Activated CD4-positive, alpha-beta T cell treated with anti-CD3 and anti-CD28 coated beads for 1 hour (primary cell): ENCODE measurements around the gene PADI3.
"Not testable (repeated sequence)": the region's sequence is repeated elsewhere in the genome, so short reads cannot be mapped to it uniquely, and the experiment has no call there.

Source experiments
- DNase-seq: peaks from one replicate; pipeline ENCODE4 v3.0.0-alpha.2; 2020

PADI3 gene

DNA sequence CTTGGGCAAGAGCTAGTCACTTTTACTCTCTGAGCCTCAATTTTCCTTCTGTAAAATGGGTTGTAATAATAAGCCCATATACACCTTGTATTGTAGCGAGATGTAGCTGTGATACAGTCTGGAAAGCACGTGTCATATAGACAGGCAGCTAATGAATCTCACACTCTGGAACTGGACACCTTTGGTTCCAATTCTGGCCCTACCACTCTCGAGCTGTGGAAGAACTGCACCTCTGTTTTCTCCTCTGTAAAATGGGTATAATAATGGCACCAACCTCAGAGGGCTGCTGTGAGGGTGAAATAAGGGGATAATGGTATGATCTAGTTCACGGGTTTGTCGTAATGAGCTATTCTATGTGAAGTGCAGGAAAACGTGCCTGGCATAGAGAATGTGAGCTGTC, 58.4 kb downstream of the PADI3 start:
- no peak for DNase-seq

DNA sequence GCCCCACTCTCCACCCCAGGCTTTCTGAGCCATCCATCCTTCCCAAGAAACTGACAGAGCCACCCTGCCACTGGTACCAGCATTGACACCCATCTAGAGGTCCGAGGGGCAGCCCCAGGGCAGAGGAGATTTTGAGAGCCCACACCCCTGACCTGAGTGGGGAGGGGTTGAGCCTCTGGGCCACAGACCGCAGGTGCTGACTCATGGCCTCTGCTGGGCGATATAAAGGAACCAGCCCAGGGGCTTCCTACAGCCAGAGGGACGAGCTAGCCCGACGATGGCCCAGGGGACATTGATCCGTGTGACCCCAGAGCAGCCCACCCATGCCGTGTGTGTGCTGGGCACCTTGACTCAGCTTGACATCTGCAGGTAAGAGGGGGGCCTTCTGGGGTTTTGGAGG, 59.0 kb downstream of the PADI3 start, which contains the start of gene PADI4:
PADI4 (plus strand) TSS at position 252 of the 400 bp plus-strand sequence; CDS start at position 278, 26 bp downstream.
- no peak for DNase-seq

DNA sequence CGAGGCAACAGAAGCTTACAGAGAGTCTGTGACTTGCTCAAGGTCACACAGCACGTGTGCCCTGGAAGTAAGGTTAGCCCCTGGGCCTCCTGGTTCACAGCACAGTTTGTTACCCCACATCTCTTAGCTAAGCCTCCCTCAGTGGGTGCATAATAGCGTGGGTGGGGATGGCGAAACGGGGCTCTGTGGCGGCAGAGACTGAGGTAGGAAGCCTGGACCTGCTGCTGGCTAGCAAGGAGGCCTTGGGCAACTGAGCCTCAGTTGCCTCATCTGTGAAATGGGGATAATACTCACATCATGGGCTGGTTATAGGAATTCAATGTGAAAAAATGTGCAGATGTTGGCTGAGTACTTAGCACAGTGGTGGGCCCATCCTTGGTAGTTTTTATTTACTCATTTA, 59.7 kb downstream of the PADI3 start:
- DNase-seq = no peak

DNA sequence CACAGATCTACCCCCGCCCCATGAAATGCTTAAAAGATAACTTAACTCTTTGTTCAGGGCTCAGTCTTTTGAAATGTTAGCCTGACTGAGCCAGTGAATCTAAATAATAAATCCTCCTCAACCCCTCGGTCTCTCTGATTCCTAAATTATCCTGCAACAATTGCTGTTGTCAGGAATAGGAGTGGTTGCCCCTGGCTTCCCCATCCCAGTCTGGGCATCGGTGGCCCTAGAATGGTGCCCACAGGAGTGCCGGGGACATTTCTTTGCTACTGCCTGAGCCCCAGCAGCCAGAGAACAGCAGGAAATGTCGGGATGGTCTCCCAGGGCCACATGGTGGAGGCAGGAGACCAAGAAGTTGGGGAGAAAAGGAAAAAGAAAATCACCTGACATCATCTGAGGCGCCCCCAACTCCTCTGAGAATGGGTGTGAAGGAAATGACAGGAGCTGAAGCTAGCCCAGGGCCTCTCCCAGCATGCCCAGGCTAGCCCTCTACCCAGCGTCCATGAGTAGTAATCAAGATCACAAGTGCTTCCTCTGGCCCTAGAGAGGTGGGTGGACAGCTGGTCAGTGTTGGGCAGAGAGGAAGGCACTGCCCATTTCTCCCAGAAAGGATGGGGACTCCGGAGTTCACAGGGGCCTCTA, 60.6 kb downstream of the PADI3 start:
- DNase-seq = no peak

DNA sequence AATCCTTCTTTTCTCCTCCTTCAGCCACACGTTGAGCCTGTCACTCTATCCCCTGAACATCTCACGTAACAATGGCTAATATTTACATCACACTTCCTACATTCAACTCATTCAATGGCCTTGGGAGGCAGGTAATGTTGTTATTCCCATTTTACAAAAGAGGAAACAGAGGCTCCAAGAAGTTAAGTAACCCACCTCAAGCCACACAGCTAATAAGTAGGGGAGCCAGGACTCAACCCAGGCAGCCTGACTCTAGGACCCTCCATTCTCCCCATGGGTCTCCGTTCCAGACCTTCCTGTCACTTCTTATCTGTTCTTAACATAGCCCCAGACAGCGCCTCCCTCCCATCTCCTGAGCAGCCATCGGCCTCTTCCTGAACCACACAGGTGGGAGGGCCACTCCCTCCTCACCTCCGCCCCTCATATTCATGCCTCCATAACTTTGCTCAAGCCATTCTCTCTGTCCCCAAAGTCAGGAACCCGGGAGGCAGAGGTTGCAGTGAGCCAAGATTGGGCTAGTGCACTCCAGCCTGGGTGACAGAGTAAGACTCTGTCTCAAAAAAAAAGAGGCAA, 61.3 kb downstream of the PADI3 start:
- DNase-seq = no peak

DNA sequence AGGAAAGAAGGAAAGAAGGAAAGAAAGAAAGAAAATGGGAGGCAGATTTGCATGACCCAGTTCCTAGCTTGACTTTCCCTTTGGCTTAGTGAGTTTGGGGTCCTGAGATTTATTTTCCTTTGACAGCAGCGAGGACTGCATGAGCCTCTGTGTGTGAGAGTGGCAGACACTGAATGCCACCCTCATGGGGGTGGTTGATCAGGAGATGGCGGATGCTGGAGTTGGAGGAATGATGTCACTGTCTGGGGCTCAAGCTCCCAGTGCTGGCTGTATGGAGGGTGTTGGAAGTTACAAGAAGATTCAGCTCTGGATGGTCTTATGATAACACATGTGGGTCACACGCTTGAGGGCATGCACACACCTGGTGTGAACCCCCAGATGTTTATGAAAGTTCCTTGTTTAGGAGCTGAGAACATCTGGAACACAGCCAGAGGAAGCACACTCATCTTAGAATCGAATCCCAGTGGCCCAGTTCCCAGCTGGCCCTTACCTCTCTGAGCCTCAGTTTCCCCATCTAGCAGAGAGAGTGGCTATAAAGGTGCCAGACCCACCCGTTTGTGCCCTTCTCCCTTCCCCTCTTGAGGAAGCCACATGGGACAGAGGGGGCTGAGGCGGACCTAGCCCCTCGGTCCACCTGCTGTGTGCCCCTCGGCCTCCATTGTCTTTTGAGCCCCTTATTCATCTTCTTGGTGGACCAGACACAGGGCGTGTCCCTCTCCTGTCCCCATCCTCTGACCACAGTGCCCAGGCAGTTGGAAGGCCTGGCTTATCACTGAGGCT, 64.8 kb downstream of the PADI3 start:
- no peak for DNase-seq

DNA sequence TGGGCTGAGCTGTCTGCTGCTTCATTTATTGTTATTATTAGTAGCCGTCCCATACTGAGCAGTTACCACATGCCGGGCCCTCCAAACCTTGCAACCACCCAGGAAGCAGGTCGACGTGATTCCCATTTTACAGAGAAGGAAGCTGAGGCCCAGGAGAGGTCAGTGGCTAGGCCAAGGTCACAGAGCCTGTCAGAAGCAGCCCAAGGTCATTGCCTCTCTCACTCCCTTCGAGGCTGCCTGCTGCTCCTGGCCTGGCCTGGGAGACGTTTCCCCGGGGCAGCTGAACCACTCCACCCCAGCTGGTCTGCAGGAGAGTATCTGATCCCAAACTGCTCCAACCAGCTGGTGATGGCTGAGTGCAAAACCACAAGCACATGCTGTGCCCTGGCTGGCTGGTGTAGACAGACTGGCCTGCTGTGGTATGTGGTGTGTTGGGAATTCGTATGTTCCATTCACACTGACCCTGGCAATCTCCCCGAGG, 65.6 kb downstream of the PADI3 start:
- DNase-seq = no peak

DNA sequence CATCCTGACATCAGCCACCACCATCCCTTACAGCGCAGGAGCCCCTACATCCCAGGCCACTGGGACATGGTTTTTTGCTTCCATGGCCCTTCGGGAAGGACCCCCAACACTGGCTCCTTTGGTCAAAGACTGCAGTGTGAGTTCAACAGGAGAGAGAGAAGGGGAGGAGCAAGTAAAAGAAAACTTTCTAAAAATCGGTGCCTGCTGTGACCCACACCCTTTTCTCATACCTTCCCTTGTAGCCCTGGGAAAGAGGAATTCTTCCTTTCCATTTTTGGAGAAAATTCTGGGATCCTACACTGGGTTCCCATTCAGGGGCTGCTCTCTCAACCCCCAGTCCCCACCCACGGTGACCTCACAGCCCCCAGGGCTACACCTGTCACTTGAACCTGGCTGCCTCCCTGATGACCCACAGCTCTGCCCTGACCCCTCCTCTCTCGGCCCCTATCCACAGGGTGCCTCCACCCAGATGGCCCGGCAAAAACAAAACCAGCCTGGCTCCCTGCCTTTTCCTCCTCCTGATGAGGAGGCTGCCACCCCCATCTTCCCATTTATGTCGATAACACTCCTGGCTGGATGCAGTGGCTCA, 66.7 kb downstream of the PADI3 start:
- DNase-seq = no peak

DNA sequence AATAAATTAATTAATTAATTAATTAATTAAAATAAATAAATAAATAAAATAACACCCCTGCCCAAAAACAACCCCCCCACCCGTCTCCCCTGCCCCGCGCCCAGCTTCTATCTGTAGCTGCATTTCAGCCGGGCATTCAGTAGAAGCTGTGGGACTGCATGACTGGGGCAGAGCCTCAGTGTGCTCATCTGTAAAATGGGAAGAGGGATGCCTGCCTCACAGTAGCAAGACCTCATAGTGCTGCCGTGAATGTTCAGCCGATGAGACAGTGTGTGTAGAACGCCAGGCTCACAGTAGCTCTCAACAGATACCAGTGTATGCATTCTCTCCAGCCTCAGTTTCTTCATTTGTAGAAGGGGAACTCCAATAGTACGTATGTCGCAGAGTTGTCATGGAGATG, 67.8 kb downstream of the PADI3 start:
- DNase-seq = no peak

DNA sequence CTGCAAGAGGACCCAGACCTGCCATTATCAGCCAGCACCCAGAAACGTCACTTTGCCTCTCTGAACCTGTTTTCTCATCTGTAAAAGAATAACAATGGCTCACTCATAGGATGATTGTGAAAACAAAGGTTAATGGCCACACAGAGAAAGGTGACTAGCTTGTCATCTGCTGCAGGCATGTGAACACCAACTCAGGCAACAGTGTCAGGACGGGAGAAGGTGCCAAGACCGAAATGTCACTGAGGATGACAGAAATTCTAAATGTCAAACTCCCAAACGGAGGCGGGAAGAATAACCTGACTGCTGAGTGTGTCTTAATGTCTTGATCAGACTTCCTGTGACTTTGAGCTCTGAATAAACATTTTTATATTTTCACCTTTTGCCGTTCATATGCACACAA, 69.4 kb downstream of the PADI3 start:
- DNase-seq = no peak

DNA sequence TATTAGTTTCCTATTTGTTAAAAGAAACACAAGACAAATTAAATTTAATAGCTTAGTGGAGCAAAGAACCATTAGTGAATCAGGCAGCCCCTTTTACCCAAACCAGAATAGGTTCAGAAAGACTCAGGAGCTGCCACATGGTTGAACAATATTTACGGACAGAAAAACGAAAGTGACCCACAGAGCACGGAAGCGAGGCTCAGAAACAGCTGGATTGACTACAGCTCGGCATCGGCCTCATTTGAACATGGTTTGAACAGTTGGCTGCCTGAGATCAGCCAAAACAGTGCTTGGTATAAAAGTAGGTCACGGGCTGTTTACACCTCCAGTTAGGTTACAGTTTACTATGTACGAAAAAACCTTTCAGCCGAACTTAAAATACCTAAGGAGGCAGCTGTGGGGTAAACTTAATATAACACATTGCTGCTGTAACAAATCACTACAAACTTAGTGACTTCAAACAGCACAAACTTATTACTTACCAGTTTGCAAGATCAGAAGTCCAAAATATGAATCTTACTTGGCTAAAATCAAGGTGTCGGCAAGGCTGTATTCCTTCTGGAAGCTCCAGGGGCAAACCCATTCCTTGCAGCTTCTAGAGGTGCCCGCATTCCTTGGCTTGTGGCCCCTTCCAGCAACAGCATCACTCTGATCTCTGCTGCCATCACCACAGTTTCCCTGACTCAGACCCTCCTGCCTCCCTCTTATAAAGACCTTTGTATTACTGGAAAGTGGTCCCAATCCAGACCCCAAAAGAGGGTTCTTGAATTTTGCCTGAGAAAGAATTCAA, 70.9 kb downstream of the PADI3 start:
- DNase-seq = no peak

DNA sequence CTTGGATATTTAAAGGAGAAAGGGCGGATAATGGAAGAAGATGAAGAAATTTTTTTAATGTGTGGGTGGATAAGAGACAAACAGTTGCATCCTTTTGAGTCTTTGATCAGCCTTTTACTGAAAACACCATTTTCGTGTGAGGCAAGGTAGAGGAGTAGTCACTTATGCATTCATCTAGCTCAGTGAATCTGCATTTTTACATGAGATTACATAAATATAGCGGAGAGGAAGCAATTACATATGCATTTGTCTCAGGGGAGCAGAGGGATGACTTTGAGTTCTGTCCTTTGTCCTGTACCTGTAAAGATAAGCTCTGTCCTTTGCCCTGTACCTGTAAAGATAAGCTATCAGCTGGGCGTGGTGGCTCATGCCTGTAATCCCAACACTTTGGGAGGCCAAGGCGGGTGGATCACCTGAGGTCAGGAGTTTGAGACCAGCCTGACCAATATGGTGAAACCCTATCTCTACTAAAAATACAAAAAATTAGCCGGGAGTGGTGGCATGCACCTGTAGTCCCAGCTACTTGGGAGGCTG, 73.0 kb downstream of the PADI3 start:
- DNase-seq = not testable (repeated sequence)

DNA sequence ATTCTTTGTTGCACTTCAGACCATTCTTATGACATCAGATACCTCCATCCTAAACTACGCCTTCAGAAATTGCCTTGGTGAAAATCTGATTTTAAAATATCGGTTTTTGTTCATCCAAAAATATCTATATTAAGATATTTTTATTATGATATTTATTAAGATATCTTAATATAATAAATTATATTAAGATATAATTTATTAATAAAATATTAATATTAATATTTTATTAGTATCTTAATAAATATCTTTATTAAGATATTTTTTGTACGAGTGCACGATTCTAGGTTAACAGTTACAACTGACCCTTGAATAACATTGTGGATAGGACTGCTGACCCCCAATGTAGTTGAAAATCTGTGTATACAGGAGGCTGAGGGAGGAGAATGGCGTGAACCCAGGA, 80.0 kb downstream of the PADI3 start:
- no peak for DNase-seq

DNA sequence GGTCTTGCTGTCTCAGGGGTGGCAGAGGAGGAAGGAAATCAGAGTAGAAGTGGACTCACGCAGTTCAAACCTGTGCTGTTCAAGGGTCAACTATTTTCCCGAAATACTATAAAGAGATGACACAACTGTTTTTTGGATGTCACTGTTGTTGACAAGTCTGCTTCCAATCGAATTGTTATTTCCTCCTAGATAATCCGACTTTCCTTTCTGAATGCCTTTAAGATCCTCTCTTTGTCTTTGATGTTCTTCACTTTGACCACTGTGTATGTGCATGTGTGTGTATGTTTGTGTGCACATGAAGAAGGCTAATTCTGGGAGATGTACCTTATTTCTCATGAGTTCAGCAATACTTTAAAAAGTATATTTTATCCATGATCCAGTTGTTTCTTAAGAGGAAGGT, 80.7 kb downstream of the PADI3 start:
- no peak for DNase-seq

DNA sequence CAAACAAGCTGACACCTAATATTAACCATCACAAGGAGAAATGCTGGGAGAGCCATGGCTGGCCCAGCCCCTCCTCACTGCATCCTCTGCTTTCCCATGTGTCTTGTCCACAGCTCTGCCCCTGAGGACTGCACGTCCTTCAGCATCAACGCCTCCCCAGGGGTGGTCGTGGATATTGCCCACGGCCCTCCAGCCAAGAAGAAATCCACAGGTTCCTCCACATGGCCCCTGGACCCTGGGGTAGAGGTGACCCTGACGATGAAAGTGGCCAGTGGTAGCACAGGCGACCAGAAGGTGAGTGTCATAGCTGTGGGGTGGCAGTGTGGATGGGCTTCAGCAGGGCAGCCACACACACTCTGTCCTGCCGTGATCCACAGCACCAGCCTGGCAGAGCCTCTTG, 82.0 kb downstream of the PADI3 start:
- no peak for DNase-seq

DNA sequence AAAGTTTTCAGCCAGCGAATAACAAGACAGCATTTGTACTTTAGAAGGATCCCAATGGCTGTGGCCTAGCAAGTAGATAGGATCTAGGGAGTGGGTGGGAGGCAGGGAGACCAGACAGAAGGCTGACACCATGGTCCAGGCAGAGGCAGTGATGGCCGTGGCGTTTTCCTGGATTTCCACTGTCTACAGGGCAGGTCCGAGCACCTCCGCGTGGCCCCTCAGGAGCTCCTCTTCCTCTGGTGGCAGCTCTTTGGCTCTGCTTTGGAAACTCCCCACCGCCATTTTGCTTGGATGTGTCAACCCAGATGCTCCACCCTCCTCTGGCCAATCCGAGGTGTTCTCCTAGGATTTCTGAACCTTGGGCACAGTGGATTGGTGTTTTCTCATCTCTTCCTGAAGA, 84.2 kb downstream of the PADI3 start:
- DNase-seq = no peak
